Uterus (tissue), 4 donors: Measurements from ENCODE around the gene ITSN2. TPM values are rescaled to one million over a fixed set of nuclear protein-coding genes. Genes with fewer than 3 reads are reported as not detected.
A peak's percentile ranks its signal among the peaks of the same experiment; 100 is the strongest.

ENCODE experiments used
- DNase-seq, 2 donors: peaks; one replicate each; pipeline ENCODE4 v3.0.0-alpha.2; 2019 to 2020
- H3K27ac ChIP-seq, 2 donors: fragments of 200-600 bp; sonication (generic); 1 replicate in 1 of 2; 2 replicates in 1 of 2; pipeline ENCODE4 v1.5.1; 2016 to 2018
- H3K27me3 ChIP-seq, 2 donors: fragments of 200-600 bp; sonication (generic); one replicate each; pipeline ENCODE4 v1.5.1; 2018 to 2019; ENCODE audit warnings: control low read depth in 1 of 2
- H3K36me3 ChIP-seq, 2 donors: fragments of 200-600 bp; sonication (generic); one replicate each; pipeline ENCODE4 v1.5.1; 2019; ENCODE audit warnings: control low read depth in 1 of 2
- H3K4me1 ChIP-seq, 2 donors: fragments of 200-600 bp; sonication (generic); one replicate each; pipeline ENCODE4 v1.5.1; 2018 to 2019; ENCODE audit warnings: control low read depth in 1 of 2
- H3K4me3 ChIP-seq, 2 donors: fragments of 200-600 bp; sonication (generic); 1 replicate in 1 of 2; 2 replicates in 1 of 2; pipeline ENCODE4 v1.5.1; 2018 to 2019; ENCODE audit warnings: mild to moderate bottlenecking in 1 of 2
- H3K9me3 ChIP-seq, 2 donors: fragments of 200-600 bp; sonication (generic); one replicate each; pipeline ENCODE4 v1.5.1; 2019; ENCODE audit warnings: control low read depth in 1 of 2
- CTCF ChIP-seq, 4 experiments: fragments of 200-600 bp in 2 of 4; fragments of 450-650 bp in 2 of 4; sonication (generic) in 2 of 4; IDR thresholded peaks; one replicate each; pipeline ENCODE4 v1.5.1; 2016 to 2019; ENCODE audit warnings: antibody characterized with exemption in 4 of 4, mild to moderate bottlenecking in 2 of 4, moderate library complexity in 1 of 4
- POLR2A ChIP-seq, 2 donors: fragments of 450-650 bp; IDR thresholded peaks; one replicate each; pipeline ENCODE4 v1.6.1; 2016; ENCODE audit warnings: antibody characterized with exemption in 2 of 2, mild to moderate bottlenecking in 1 of 2, moderate library complexity in 1 of 2
- intact Hi-C: fragments of 100-400 bp; cut with DNase I; formaldehyde crosslinking; loops from one replicate; pipeline ENCODE4 v1.15.1; 2023; ENCODE audit warnings: low total_unique reads
- total RNA-seq, 4 donors: library from RNA; depleted of rRNA in 3 of 4; stranded (reverse); fragments of >200 nt in 3 of 4; gene quantifications; one replicate each; pipeline versions ENCODE4 v1.1.0 to v1.2.4, GENCODE V29; 2014 to 2023
- donor health status: DM: yes; HTN: yes; CAD: no.

The ITSN2 gene
- total RNA-seq, 4 donors from 2014 or later, result 11.0 to 71.9 (median 56.2) TPM

- Histone ChIP-seq H3K4me1 (no peaks in the 10 kb centered on the region), H3K36me3 (no peaks in the 10 kb centered on the region), H3K27me3 (no peaks in the 10 kb centered on the region), H3K27ac (no peak overlapping the region), H3K9me3 (no peaks in the 10 kb centered on the region), H3K4me3 (no peak overlapping the region)
- DNase-seq, result no peak
- no peak for TF ChIP-seq CTCF (IDR thresholded peaks at IDR 0.05)
- no peak for TF ChIP-seq POLR2A (IDR thresholded peaks at IDR 0.05)
- intact Hi-C loops, result no loop called here
These were observed 15.2 kb upstream of the ITSN2 start for GRCh38 chr2:24375349-24376087.

GRCh38 chr2:24374301-24374700 is 14.0 kb upstream of the ITSN2 start:
- no peaks in the 10 kb centered on the region for H3K36me3 ChIP-seq
- H3K4me3 ChIP-seq, result no peak overlapping the region
- no peak overlapping the region for H3K27ac ChIP-seq
- H3K9me3 ChIP-seq, result no peaks in the 10 kb centered on the region
- H3K4me1 ChIP-seq, result no peaks in the 10 kb centered on the region
- H3K27me3 ChIP-seq, result no peaks in the 10 kb centered on the region
- no peak for DNase-seq
- no peak for TF ChIP-seq POLR2A (IDR thresholded peaks at IDR 0.05)
- TF ChIP-seq CTCF (IDR thresholded peaks at IDR 0.05), result no peak
- intact Hi-C loops, result no loop called here

- Histone ChIP-seq H3K27ac (no peak overlapping the region), H3K4me1 (no peaks in the 10 kb centered on the region), H3K9me3 (no peaks in the 10 kb centered on the region), H3K36me3 (no peaks in the 10 kb centered on the region), H3K27me3 (no peaks in the 10 kb centered on the region), H3K4me3 (no peak overlapping the region)
- intact Hi-C loops, result no loop called here
- TF ChIP-seq CTCF (IDR thresholded peaks at IDR 0.05) (no peak), POLR2A (IDR thresholded peaks at IDR 0.05) (no peak)
- DNase-seq, result no peak
These were observed 11.7 kb upstream of the ITSN2 start for GRCh38 chr2:24372033-24372432.

GRCh38 chr2:24365826-24366225 is 5.5 kb upstream of the ITSN2 start:
- TF ChIP-seq POLR2A (IDR thresholded peaks at IDR 0.05), result no peak
- TF ChIP-seq CTCF (IDR thresholded peaks at IDR 0.05), result no peak

GRCh38 chr2:24365051-24365450 is 4.7 kb upstream of the ITSN2 start:
- TF ChIP-seq POLR2A (IDR thresholded peaks at IDR 0.05) (no peak), CTCF (IDR thresholded peaks at IDR 0.05) (no peak)
- no peaks in the 10 kb centered on the region for H3K27me3 ChIP-seq
- no peaks in the 10 kb centered on the region for H3K36me3 ChIP-seq
- peak; percentile 47 to 69 for DNase-seq
- H3K4me3 ChIP-seq, result no peak overlapping the region
- H3K9me3 ChIP-seq, result no peaks in the 10 kb centered on the region
- H3K27ac ChIP-seq, result no peak overlapping the region
- H3K4me1 ChIP-seq, result no peaks in the 10 kb centered on the region
- intact Hi-C loops, result no loop called here

More at GRCh38 chr2:24365826-24366225, 5.5 kb upstream of the ITSN2 start:
- H3K36me3 ChIP-seq, result no peaks in the 10 kb centered on the region
- H3K27ac ChIP-seq, result no peak overlapping the region
- H3K4me3 ChIP-seq, result no peak overlapping the region
- H3K4me1 ChIP-seq, result no peaks in the 10 kb centered on the region
- DNase-seq, result no peak
- no peaks in the 10 kb centered on the region for H3K9me3 ChIP-seq
- H3K27me3 ChIP-seq, result no peaks in the 10 kb centered on the region
- intact Hi-C loops, result no loop called here
